GM23338 (cell line): Measurements from ENCODE around the gene TSPEAR. TPM values are rescaled to one million over a fixed set of nuclear protein-coding genes. Genes with fewer than 3 reads are reported as not detected.

Source experiments
- ATAC-seq: fragments of 200-7000 bp; cut with Tn5 transposase; 3 replicates; pipeline ENCODE4 v1.9.1; 2020
- DNase-seq: peaks from one replicate; pipeline ENCODE4 v3.0.0-alpha.2; 2015; ENCODE audit warnings: low spot score
- H2AFZ ChIP-seq: fragments of 200-600 bp; sonication (generic); 2 replicates; pipeline ENCODE4 v1.8.0; 2016; ENCODE audit warnings: antibody characterized with exemption, mild to moderate bottlenecking, moderate library complexity
- H3F3A ChIP-seq: fragments of 200-600 bp; sonication (generic); replicated peaks from 2 replicates; pipeline ENCODE4 v1.8.0; 2017; ENCODE audit warnings: antibody characterized with exemption, mixed run types, low read depth
- H3K27ac ChIP-seq: fragments of 200-600 bp; sonication (generic); 2 replicates; pipeline ENCODE4 v1.6.1; 2016; ENCODE audit warnings: low read depth
- H3K27me3 ChIP-seq: fragments of 200-600 bp; sonication (generic); 2 replicates; pipeline ENCODE4 v1.8.0; 2016; ENCODE audit warnings: mild to moderate bottlenecking, mixed run types, moderate library complexity; ENCODE audit not compliant: insufficient read depth
- H3K36me3 ChIP-seq: fragments of 200-600 bp; sonication (generic); 2 replicates; pipeline ENCODE4 v1.8.0; 2016; ENCODE audit warnings: mild to moderate bottlenecking; ENCODE audit not compliant: insufficient read depth
- H3K4me1 ChIP-seq: fragments of 200-600 bp; sonication (generic); 2 replicates; pipeline ENCODE4 v1.8.0; 2016; ENCODE audit warnings: mild to moderate bottlenecking, moderate library complexity; ENCODE audit not compliant: insufficient read depth
- H3K4me2 ChIP-seq: fragments of 200-600 bp; sonication (generic); 2 replicates; pipeline ENCODE4 v1.7.1; 2017; ENCODE audit warnings: mixed run types
- H3K4me3 ChIP-seq: fragments of 200-600 bp; sonication (generic); 2 replicates; pipeline ENCODE4 v1.6.1; 2016; ENCODE audit warnings: mixed run types
- H3K79me2 ChIP-seq: fragments of 200-600 bp; sonication (generic); replicated peaks from 2 replicates; pipeline ENCODE4 v1.8.0; 2017; ENCODE audit warnings: mild to moderate bottlenecking; ENCODE audit not compliant: insufficient read depth
- H3K9me2 ChIP-seq: fragments of 200-600 bp; sonication (generic); 2 replicates; pipeline ENCODE4 v1.8.0; 2017; ENCODE audit not compliant: insufficient read depth
- H4K20me1 ChIP-seq: fragments of 200-600 bp; sonication (generic); replicated peaks from 2 replicates; pipeline ENCODE4 v1.8.0; 2017; ENCODE audit warnings: mild to moderate bottlenecking; ENCODE audit not compliant: insufficient read depth
- H3K27ac Mint-ChIP-seq: 2 replicates; pipeline ENCODE4 v1.8.0; 2020; ENCODE audit warnings: inconsistent platforms, mild to moderate bottlenecking, moderate library complexity, mixed read lengths
- H3K27me3 Mint-ChIP-seq: 3 replicates; pipeline ENCODE4 v1.8.0; 2022; ENCODE audit warnings: low read depth, mild to moderate bottlenecking, moderate library complexity, mixed read lengths, inconsistent platforms; ENCODE audit not compliant: insufficient read depth, poor library complexity
- H3K36me3 Mint-ChIP-seq: 3 replicates; pipeline ENCODE4 v1.8.0; 2021; ENCODE audit warnings: low read depth, mild to moderate bottlenecking, inconsistent platforms, moderate library complexity, mixed read lengths
- H3K4me1 Mint-ChIP-seq: 3 replicates; pipeline ENCODE4 v1.8.0; 2020; ENCODE audit warnings: mild to moderate bottlenecking, inconsistent platforms, mixed read lengths
- H3K4me3 Mint-ChIP-seq: 3 replicates; pipeline ENCODE4 v1.8.0; 2021; ENCODE audit warnings: moderate library complexity, mild to moderate bottlenecking, inconsistent platforms, mixed read lengths
- H3K9me3 Mint-ChIP-seq: 3 replicates; pipeline ENCODE4 v1.8.0; 2020; ENCODE audit warnings: moderate library complexity, mild to moderate bottlenecking, inconsistent platforms, mixed read lengths
- CREB1 ChIP-seq: fragments of 250-450 bp; sonication (Bioruptor Pico); IDR thresholded peaks from 2 replicates; pipeline ENCODE4 v1.5.0; 2020; ENCODE audit warnings: low read depth, mild to moderate bottlenecking, moderate library complexity
- CTCF ChIP-seq, 2 experiments: fragments of 200-600 bp in 1 of 2; sonication (generic) in 1 of 2; conservative IDR thresholded peaks; 2 replicates each; pipeline versions ENCODE4 v1.5.1 to v1.6.1; 2016 to 2017; ENCODE audit warnings: antibody characterized with exemption in 2 of 2, low read depth in 2 of 2, mild to moderate bottlenecking in 2 of 2, moderate library complexity in 1 of 2
- EZH2 ChIP-seq: fragments of 200-600 bp; sonication (generic); IDR thresholded peaks from one replicate; pipeline ENCODE4 v1.8.0; 2017; ENCODE audit warnings: antibody characterized with exemption, mild to moderate bottlenecking, low read depth; ENCODE audit not compliant: unreplicated experiment
- EZH2phosphoT487 ChIP-seq: fragments of 200-600 bp; sonication (generic); IDR thresholded peaks from one replicate; pipeline ENCODE4 v1.8.1; 2018; ENCODE audit warnings: antibody characterized with exemption; ENCODE audit not compliant: unreplicated experiment
- JUNB ChIP-seq: IDR thresholded peaks from one replicate; pipeline ENCODE4 v1.6.1; 2016; ENCODE audit warnings: antibody characterized with exemption; ENCODE audit not compliant: unreplicated experiment
- POLR2AphosphoS5 ChIP-seq: IDR thresholded peaks from 2 replicates; pipeline ENCODE4 v1.6.1; 2016; ENCODE audit warnings: antibody characterized with exemption, low read depth
- STAT1 ChIP-seq: IDR thresholded peaks from one replicate; pipeline ENCODE4 v1.6.1; 2016; ENCODE audit warnings: antibody characterized with exemption; ENCODE audit not compliant: unreplicated experiment
- ZNF114 ChIP-seq: fragments of 250-450 bp; sonication (Bioruptor Pico); IDR thresholded peaks from 2 replicates; pipeline ENCODE4 v1.5.0; 2020; ENCODE audit warnings: mild to moderate bottlenecking, moderate library complexity
- ZNF331 ChIP-seq: fragments of 250-450 bp; sonication (Bioruptor Pico); IDR thresholded peaks from 2 replicates; pipeline ENCODE4 v1.5.0; 2020; ENCODE audit warnings: low read depth, mild to moderate bottlenecking, moderate library complexity
- polyA plus RNA-seq: library from polyadenylated mRNA; unstranded; fragments of >200 nt; fragmentation: Nextera tagmentation; extraction: Ambion mirVana; gene quantifications from 2 replicates; pipeline ENCODE4 v1.2.1, GENCODE V29; 2016
- total RNA-seq: library from RNA; depleted of rRNA; stranded (reverse); fragments of >200 nt; shearing (Covaris generic); gene quantifications from 2 replicates; pipeline ENCODE4 v1.2.3, GENCODE V29; 2014
- TF ChIP-seq, protein P1 (sequence below): IDR thresholded peaks from one replicate; pipeline ENCODE4 v1.6.1; 2018; ENCODE audit warnings: antibody characterized with exemption; ENCODE audit not compliant: unreplicated experiment

The TSPEAR gene
- total and polyA plus RNA-seq, 2 experiments from 2014 or later = 0.35 to 0.92 TPM

GRCh38 chr21:44456915-44457736 is 254.2 kb downstream of the TSPEAR start:
- no peaks in the 10 kb centered on the region for H3F3A ChIP-seq
- no peak overlapping the region for H3K4me2 ChIP-seq
- ATAC-seq (no peak), DNase-seq (no peak)
- H3K27ac ChIP-seq = no peak overlapping the region
- Mint-ChIP-seq H3K27ac (no peak overlapping the region), H3K9me3 (no peaks in the 10 kb centered on the region), H3K27me3 (peaks cover 14% of the 10 kb centered on the region), H3K36me3 (peaks cover 3% of the 10 kb centered on the region; the same call in 1 of the 3 replicates), H3K4me1 (peaks cover 6% of the 10 kb centered on the region; the same call in 1 of the 3 replicates), H3K4me3 (peak overlapping the region; percentile 61; the same call in 2 of the 3 replicates)
- no peaks in the 10 kb centered on the region for H3K4me1 ChIP-seq
- no peak for TF ChIP-seq POLR2AphosphoS5
- no peak for TF ChIP-seq EZH2phosphoT487
- TF ChIP-seq ZNF331 (CRISPR knock-in tag) = no peak
- no peak for TF ChIP-seq EZH2
- no peak for TF ChIP-seq CTCF (conservative IDR thresholded peaks at IDR 0.05; ENCODE audit: low read depth in 2 of 2)
- TF ChIP-seq ZNF114 (CRISPR knock-in tag) = no peak
- no peak for TF ChIP-seq JUNB
- TF ChIP-seq CREB1 (CRISPR knock-in tag) = no peak
- H2AFZ ChIP-seq = no peak overlapping the region
- H3K79me2 ChIP-seq = no peaks in the 10 kb centered on the region
- no peaks in the 10 kb centered on the region for H3K27me3 ChIP-seq
- no peaks in the 10 kb centered on the region for H3K9me2 ChIP-seq
- no peaks in the 10 kb centered on the region for H3K36me3 ChIP-seq
- H3K4me3 ChIP-seq = no peak overlapping the region
- H4K20me1 ChIP-seq = no peaks in the 10 kb centered on the region

- no peaks in the 10 kb centered on the region for H3F3A ChIP-seq
- DNase-seq = peak; percentile 26
- H3K4me3 ChIP-seq = peak overlapping the region; percentile 77
- peak overlapping the region; percentile 56; the same call in 1 of the 2 replicates for H2AFZ ChIP-seq
- no peak overlapping the region for H3K27ac Mint-ChIP-seq
- H3K27ac ChIP-seq = no peak overlapping the region
- no peaks in the 10 kb centered on the region for H3K4me1 ChIP-seq
- H3K79me2 ChIP-seq = no peaks in the 10 kb centered on the region
- peak overlapping the region; percentile 87 for H3K4me2 ChIP-seq
- H3K36me3 Mint-ChIP-seq = peaks cover 3% of the 10 kb centered on the region; the same call in 1 of the 3 replicates
- H3K27me3 Mint-ChIP-seq = peaks cover 12% of the 10 kb centered on the region
- TF ChIP-seq STAT1 = no peak
- TF ChIP-seq CREB1 (CRISPR knock-in tag) = no peak
- TF ChIP-seq, protein P1, sequence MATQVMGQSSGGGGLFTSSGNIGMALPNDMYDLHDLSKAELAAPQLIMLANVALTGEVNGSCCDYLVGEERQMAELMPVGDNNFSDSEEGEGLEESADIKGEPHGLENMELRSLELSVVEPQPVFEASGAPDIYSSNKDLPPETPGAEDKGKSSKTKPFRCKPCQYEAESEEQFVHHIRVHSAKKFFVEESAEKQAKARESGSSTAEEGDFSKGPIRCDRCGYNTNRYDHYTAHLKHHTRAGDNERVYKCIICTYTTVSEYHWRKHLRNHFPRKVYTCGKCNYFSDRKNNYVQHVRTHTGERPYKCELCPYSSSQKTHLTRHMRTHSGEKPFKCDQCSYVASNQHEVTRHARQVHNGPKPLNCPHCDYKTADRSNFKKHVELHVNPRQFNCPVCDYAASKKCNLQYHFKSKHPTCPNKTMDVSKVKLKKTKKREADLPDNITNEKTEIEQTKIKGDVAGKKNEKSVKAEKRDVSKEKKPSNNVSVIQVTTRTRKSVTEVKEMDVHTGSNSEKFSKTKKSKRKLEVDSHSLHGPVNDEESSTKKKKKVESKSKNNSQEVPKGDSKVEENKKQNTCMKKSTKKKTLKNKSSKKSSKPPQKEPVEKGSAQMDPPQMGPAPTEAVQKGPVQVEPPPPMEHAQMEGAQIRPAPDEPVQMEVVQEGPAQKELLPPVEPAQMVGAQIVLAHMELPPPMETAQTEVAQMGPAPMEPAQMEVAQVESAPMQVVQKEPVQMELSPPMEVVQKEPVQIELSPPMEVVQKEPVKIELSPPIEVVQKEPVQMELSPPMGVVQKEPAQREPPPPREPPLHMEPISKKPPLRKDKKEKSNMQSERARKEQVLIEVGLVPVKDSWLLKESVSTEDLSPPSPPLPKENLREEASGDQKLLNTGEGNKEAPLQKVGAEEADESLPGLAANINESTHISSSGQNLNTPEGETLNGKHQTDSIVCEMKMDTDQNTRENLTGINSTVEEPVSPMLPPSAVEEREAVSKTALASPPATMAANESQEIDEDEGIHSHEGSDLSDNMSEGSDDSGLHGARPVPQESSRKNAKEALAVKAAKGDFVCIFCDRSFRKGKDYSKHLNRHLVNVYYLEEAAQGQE = no peak
- no peak for ATAC-seq
- no peaks in the 10 kb centered on the region for H3K9me3 Mint-ChIP-seq
- no peaks in the 10 kb centered on the region for H3K36me3 ChIP-seq
- peaks cover 6% of the 10 kb centered on the region; the same call in 1 of the 3 replicates for H3K4me1 Mint-ChIP-seq
- H3K9me2 ChIP-seq = no peaks in the 10 kb centered on the region
- peak overlapping the region; percentile 61 for H3K4me3 Mint-ChIP-seq
- no peaks in the 10 kb centered on the region for H4K20me1 ChIP-seq
- no peaks in the 10 kb centered on the region for H3K27me3 ChIP-seq
Measured at GRCh38 chr21:44456214-44456914, 255.0 kb downstream of the TSPEAR start.
